HG02840 (cell line): ENCODE measurements around the gene BMPR1A.

Experiments
- ATAC-seq: cut with Tn5 transposase; IDR thresholded peaks from one replicate; pipeline ENCODE4 v1.9.1; 2021; ENCODE audit warnings: mild to moderate bottlenecking, moderate library complexity, moderate number of reproducible peaks; ENCODE audit not compliant: unreplicated experiment, low FRiP score

BMPR1A gene

DNA sequence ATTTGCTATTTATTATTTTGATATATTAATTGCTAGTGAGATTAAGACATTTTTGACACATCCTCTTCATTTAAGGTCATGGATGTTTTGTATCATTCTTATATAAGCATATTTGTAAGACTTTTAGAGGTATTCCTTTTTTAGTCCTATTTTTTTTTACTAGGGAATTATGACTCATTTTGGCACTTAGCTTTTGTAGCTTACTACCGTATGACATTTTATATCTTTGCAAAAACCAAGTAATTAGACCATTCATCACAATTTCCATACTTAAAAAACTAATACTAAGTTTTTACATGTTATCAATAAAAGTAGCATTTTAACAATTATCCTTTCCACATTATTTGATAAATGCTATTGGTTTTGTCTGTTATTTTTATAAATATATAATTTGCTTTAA lies 41.6 kb downstream of the BMPR1A start:
- no peak for ATAC-seq

DNA sequence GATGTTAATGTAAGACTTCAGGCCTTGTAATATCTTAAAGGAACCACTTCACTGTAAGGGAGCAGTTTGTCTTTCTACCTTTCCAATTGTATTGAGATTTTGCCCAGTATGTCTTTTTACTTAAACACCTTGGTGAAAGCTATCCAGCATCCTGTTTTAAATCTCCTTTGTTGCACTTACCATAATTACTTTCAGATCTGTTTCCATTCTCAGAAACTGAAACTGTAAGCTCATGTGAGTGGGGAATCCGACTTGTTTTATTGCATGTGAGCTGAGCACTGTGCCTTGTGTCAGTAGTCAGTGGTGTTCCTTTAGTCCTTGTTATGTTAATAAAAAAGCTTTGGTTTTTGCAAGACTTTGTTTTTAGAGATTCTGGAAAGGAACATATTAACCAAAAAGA lies 42.2 kb downstream of the BMPR1A start:
- no peak for ATAC-seq

DNA sequence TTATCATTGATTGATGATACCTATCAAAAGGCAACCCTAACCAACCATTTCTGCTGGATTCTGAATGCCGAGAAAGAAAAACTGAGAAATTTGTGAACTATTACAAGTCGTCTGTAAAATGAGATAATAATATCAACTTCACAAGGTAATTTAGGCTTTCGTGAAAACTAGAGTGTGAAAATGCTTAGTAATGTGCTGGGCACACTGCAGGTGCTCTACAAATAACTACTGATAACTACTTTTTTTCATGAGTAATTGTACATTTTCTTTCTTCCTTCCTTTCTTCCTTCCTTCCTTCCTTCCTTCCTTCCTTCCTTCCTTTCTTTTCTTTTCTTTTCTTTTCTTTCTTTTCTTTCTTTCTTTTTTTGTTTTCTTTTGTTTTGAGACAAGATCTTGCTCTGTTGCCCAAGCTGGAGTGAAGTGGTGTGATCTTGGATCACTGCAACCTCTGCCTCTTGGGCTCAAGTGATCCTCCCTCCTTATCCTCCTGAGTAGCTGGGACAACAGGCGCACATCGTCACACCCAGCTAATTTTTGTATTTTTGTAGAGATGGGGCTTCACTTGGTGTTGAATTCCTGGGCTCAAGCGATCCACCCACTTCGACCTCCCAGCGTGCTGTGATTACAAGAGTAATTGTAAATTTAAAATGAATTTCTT lies 42.9 kb downstream of the BMPR1A start:
- no peak for ATAC-seq

DNA sequence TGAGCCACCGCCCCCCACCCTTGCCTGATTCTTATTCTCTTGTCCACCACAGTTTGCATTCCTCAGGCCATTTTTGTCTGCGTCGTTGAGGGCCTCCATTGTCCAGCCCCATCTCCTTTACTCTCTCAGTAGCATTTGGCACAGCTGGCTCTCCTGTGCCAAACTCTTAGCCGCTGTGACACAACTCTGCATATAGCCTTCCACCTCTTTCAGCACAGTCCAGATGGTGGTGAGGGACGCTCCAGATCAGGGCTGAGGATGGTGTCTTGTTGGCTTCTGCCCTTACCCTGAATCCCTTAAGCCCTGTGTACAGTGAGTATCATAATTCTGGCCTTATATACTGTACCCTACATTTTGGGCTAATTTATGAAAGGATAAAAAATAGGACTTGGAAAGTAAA lies 45.6 kb downstream of the BMPR1A start:
- ATAC-seq = no peak

DNA sequence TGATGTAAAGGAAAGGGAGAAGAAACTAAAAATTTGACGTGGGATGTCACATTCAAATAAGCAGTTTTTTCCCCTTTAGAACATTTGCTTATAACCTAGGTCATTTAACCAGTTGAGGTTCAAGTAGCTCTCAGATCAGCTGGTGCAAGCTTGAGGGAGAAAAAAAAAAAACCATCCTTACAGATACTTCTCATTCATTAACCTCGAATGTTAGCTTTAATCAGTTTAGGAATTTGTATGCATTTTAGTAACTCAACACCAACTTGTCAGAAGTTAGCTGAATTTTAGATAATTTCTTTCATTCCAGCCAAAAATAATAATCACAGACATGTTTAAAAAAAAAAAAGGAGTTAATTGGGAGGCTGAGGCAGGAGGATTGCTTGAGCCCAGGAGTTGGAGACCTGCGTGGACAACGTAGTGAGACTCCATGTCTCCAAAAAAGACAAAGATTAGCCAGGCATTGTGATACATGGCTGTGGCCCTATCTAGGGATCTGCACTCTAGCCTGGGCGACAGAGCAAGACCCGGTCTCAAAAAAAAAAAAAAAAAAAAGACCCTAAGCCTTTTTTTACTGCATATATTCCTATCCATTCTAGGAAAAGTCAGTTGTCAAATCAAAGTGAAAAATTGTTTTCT lies 46.2 kb downstream of the BMPR1A start:
- no peak for ATAC-seq

DNA sequence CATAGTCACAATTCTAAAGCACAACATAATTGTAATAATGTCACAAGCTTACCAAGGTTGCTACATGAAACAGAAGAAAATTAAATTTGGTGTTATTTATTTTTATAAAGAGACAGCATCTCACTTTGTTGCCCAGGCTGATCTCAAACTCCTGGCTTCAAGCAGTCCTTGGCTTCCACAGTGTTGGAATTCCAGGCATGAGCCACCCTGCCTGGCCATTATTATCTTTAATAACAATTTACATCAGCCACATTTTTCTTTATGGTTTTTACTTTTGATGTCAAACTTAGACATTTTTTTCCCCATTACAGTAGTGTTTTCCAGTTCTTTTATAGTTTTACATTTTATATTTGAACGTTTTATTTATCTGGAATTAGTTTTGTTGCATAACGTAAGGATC lies 46.7 kb downstream of the BMPR1A start:
- ATAC-seq = no peak

DNA sequence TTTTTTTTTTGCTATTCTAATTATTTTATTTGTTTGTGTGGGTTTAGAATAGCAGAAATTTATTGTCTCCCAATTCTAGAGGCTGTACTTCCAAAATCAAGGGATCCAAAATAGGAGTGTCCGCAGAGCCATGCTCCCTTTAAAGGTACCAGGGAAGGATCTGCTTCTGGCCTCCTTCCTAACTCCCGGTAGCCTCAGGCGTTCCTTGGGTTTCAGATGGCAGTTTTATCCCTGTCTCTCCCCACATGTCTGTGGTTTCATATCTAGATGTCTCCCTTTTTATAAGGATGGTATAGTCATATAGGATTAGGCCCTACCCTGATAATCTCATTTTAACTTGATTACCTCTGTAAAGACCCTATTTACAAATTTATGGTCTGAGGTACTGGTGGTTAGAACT lies 48.4 kb downstream of the BMPR1A start:
- no peak for ATAC-seq

DNA sequence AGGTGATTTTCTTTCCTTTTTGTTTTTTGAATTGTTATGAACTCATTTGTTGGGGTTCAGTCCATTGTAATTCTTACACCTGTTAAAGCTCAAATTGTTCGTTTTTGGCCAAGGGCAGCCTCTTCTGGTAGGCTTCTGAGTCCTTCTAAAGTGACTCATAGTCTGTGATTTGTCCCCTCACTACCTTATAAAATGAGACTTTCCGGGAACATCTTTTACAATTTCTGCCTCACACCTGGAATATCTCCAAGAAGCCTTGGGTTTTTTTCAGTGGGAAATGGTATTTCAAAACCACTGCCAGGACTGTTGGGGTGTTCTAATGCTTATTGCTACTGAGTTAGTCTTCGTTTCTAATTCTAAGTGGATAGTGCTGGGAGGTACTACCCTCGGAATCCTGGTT lies 56.7 kb downstream of the BMPR1A start:
- no peak for ATAC-seq

DNA sequence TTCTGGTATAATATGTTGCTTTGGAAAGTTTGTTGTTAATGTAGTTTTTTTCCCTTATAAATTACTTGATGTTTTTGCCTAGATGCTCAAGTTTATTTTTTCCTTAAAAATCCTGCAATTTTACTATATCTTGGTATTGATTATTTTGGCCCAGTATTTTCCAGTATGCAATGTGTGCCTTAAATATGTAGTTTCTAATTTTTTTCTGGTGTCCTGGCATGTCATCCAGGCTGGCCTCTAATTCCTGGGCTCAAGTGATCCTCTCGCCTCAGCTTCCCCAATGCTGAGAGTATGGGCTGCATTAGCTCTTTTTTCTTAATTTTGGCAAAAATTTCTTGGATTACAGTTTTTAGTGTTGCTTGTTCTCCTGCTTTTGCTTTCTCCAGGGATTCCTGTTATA lies 57.6 kb downstream of the BMPR1A start:
- ATAC-seq = no peak

DNA sequence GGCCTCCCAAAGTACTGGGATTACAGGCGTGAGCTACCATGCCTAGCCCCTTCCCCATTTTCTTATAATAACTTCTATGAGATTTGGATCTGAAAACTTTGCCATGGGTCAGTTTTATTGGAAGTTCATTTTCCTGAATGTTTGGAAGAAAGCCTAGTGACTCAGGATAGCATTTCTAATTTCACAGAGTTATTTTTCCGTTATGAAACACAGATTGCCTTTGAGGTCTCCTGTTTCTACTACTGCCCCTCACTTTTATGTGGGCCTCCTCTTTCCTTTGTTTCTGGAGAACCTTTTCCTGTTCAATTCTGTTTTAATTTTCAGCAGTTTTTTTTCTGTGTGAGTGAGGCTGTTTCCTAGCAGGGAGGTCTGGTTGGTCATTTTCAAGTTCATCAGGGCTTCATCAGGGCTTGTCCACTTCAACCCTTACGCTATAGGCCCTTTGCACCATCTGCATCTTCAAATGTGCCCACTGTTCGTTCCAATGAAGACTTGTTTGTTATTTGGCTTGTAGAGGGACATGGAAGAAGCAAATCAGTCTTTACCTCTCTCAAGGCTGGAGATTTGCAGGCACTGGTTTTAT lies 58.7 kb downstream of the BMPR1A start:
- ATAC-seq = no peak

DNA sequence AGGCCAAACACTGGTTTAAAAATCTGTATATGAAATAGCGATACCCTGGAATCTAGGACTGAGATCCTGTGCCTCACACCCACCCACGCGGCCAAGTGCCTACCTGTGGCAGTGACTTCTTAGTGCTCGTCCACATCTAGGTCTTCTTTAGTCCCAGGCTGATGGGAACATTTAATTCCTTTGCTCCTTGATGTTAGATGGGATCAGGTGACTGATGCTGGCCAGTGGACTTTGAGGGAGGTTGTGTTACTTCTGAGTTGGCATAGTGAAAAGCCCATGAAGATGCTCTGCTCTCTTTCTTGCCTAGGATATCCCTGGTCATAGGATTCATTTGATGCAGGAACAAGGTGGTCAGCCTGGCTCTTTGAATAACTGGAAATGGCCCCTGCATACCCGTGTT lies 59.2 kb downstream of the BMPR1A start:
- no peak for ATAC-seq

DNA sequence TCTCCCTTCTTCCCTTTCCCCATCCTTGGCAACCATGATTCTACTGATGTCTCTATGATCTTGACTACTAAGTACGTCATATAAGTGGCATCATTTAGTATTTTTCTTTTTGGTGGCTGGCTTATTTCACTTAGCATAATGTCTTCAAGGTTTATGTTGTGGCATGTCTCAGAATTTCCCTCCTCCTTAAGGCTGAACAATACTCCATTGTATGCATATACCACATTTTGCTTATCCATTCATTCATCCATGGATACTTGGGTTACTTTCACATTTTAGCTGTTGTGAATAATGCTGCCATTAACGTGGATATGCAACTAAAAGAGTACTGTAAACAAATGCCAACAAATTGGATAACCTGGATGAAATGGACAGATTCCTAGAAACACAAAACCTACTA lies 60.8 kb downstream of the BMPR1A start:
- ATAC-seq = no peak

DNA sequence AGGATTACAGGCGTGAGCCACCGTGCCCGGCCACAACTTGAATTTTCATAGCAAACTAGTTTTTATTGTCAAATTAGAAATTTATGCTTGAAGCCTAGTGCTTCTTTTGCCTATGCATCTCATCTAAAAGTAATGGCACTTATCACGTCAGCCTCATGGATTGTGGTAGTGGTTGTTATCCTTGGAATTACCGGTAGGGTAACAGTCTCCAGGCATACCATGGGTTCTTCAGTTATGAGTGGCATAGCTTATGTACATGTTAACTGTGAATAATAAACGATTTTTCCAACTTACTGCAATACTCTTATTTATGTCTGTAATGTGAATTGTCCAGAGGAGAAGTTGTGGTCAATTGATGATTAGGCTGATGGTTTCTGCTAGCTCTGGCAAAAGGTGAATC lies 63.1 kb downstream of the BMPR1A start:
- no peak for ATAC-seq

DNA sequence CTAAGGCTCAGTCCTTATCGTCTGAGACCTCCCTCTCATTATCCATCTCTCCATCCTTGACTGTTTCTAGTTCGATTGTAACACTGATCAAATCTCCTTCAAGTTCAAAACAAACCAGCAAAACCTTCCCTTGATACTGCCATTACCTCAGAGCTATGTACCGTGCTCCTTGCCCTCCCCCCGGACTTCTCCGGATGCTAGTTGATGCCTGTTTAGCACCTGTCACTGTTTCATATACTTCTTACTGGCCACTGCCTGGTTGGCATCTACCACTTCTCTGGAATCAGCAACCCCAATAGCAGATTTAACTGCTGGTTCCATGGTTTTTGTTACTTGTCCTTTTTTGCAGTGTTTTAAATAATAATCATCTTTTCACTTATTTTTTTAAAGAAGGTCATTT lies 64.1 kb downstream of the BMPR1A start:
- ATAC-seq = no peak

DNA sequence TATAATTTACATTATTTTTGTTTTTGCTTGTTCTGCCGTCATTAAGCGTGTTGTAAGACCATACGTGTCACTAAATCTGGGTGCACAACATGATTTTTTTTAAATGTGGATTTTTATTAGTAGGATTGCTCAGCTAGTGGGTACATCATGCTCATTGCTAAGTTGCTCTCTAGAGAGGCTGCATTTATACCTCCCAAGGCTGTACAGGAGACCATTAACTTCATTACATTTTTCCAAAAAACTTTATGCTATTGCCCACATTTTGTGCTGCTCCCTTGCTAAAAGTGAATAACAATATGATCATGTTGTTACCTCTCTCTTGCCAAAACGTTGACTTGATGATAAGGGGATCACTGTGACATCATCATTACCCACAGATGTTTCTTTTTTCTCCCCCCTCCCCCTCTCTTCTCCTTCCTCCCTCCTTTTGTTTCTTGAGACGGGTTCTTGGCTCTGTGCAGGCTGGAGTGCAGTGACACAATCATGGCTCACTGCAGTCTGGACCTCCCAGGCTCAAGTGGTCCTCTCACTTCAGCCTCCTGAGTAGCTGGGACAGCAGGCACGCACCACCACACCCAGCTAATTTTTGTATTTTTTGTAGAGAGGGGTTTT lies 65.1 kb downstream of the BMPR1A start:
- ATAC-seq = no peak

DNA sequence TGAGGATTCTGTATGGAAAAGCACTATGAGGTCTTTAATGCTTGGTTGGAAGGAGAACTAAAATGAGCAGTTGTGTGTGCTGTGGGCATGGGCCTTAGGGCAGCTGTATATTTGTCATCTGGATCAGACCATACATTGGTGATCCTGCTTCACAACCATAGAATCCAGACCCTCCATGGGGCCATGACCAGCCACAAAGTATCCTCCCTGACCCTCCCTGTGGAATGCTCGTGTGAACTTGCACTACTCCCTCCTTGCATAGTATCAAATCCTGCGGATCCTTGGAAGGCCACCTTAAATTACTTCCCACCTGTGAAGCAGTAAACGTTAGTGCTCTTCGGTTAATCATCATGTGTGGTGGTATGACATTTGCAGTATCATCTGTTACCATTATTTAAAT lies 67.1 kb downstream of the BMPR1A start:
- ATAC-seq = no peak

DNA sequence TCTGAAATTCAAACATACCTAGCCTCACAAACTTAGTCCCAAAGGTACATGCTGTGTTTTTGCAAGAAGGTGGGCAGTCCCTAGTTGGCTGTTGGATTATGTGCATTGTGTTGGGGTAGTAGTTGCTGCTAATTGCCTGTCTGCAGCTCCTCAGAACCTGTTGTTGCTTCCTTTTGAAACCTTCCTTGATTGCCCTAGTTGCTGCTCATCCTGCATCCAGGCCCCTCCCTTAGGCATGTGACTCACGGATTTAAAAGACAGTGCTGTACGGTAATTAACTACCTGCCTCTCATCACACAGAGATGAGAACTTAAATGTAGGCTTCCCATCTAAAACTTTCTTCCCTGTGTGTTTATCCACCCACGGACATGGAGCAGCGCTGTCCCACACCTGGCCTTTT lies 67.7 kb downstream of the BMPR1A start:
- no peak for ATAC-seq

DNA sequence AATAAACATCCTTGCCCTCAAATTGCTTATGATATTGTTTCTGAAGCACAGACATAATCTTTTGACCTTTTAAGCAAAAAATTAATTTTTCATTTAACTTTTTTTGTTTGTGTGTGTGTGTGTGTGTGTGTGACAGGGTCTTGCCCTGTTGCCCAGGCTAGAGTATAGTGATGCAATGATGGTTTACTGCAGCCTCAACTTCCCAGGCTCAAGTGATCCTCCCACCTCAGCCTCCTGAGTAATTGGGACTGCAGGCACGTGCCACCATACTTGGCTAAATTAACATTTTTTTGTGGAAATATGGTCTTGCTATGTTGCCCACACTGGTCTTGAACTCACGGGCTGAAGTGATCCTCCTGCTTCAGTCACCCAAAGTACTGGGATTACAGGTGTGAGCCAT lies 68.9 kb downstream of the BMPR1A start:
- ATAC-seq = no peak

DNA sequence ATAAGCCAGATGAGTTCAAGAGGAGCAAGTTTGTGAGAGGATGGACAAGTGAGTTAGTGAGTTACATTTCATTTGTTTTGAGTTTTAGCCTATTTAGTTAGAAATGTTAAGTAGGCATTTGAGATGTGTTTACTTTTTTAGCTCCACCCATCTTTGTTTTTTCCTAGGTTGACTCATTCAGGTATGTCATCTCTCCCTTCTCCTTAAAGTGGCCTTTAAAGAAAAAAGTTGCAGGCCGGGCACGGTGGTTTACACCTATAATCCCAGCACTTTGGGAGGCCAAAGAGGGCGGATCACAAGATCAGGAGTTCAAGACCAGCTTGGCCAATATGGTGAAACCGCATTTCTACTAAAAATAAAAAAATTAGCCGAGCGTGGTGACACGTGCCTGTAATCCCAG lies 71.2 kb downstream of the BMPR1A start:
- ATAC-seq = no peak

DNA sequence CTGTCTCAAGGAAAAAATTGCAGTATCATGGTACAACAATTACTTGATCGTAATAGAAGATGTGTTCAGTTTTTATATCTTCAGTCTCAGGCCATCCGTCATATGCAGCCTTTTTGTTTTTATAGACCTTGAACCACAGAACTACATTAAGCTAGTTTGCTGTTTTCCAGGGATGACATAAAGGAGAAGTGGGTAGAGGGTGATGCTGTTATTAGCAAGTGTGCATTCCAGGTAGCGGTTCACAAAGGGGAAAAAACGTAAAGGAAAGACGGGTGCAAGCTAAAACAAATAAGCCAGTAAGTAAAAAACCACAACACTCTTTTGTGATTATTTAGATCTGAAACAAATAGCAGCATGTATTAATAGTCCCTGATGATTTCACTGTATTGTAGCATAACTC lies 71.7 kb downstream of the BMPR1A start:
- ATAC-seq = no peak

DNA sequence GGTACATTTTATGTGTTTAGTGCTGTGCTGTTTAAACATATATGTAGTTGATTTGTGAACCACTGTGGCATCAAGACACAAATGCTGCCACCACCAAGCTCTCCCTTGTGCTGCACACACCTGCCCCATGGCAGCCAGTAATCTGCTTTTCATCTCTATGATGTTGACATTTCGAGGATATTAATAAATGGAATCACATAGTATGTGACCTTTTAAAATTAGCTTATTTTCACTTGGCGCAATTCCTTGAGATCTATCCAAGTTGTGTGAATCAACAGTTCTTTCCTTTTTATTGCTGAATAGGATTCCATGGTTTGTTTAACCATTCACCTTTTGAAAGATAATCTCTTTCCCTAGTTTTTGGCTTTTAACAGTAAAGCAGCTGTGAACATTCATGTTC lies 73.1 kb downstream of the BMPR1A start:
- ATAC-seq = no peak

DNA sequence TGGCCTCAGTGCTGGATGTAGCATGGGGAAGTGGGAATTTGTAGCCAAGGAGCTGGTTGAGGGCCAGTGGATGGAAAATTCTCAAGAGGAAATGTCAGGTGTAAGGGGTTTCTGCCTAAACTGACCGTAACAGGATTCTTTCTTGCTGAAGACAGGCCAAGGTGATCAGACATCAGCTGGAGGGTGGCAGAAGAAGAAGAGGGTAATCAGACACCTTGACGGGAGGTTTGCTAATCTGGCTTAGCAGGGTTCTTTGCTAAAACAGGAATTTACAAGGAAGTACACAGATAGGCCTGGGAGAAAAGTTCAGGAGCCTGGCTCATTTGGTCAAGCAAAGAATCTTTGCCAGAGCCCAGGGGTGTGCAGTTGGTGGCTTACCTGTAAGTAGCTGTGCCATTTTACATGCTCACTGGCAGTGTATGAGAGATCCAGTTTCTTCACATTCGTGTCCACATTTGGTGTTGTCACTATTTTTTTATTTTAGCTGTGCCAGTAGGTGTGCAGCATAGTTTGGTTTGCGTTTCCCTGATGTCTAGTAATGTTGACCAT lies 73.7 kb downstream of the BMPR1A start:
- no peak for ATAC-seq
